IPS-18a (cell line): ENCODE results near the gene CD276.

Experiments used
- H3K27ac ChIP-seq: one replicate; pipeline ENCODE4 v1.5.1; 2013; ENCODE audit warnings: low read length
- H3K27me3 ChIP-seq: one replicate; pipeline ENCODE4 v1.6.1; 2013; ENCODE audit warnings: mild to moderate bottlenecking, low read length; ENCODE audit not compliant: control insufficient read depth, insufficient read depth
- H3K36me3 ChIP-seq: one replicate; pipeline ENCODE4 v1.6.1; 2013; ENCODE audit warnings: low read depth, low read length; ENCODE audit not compliant: control insufficient read depth
- H3K4me1 ChIP-seq: one replicate; pipeline ENCODE4 v1.6.1; 2013; ENCODE audit warnings: low read depth, low read length; ENCODE audit not compliant: control insufficient read depth
- H3K4me3 ChIP-seq: one replicate; pipeline ENCODE4 v1.5.1; 2013; ENCODE audit warnings: low read length
- H3K9ac ChIP-seq: one replicate; pipeline ENCODE4 v1.6.1; 2013; ENCODE audit warnings: mild to moderate bottlenecking, low read length, moderate library complexity
- H3K9me3 ChIP-seq: one replicate; pipeline ENCODE4 v1.6.1; 2013; ENCODE audit warnings: low read depth, low read length; ENCODE audit not compliant: control insufficient read depth

Gene CD276

DNA sequence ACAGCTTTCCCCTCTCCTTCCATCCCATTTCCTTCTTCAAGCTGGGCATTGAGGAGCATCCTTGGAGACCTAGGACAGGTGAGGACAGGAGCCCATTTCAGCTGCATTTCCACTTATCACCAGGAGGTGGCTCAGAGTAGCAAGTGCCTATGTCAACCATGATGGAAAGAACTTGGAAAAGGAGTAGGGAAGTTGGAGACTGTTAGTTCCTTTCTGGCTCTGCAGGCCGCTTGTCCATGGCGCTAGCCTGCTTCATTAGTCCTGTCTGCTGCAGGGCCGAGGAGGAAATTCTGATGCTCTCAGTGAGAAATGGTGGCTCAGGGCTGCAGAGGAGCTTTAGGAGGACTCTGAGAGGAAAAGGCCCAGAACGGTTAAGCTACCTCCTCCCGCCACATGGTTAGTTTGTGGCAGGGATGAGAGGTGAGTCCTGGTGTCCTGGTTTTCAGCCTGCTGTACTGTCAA, 7.0 kb upstream of the CD276 start:
- Histone ChIP-seq H3K4me3 (no peak overlapping the region), H3K36me3 (no peaks in the 10 kb centered on the region), H3K27me3 (no peaks in the 10 kb centered on the region), H3K9ac (no peak overlapping the region), H3K27ac (no peak overlapping the region), H3K4me1 (no peaks in the 10 kb centered on the region), H3K9me3 (no peaks in the 10 kb centered on the region)

DNA sequence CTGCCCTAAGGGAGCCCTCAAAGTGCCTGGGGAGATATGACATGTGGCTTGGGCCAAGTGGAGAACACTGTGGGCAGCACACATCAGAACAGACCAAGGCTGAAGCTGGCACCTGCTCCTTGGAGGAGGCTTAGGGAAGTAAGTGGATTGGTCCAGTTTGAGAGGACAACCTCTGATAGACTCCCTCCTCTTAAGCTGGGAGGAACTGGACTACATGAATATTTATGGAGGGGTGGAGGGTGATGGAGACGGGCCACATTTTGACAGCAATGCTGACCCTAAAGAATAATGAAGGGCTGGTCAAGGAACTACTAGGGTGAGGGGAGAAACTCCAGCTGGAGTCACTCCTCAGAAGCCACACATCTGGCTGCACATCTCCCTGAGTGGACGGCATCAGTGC, 6.5 kb upstream of the CD276 start:
- no peak overlapping the region for H3K9ac ChIP-seq
- H3K4me3 ChIP-seq, result no peak overlapping the region
- no peaks in the 10 kb centered on the region for H3K36me3 ChIP-seq
- no peaks in the 10 kb centered on the region for H3K4me1 ChIP-seq
- no peaks in the 10 kb centered on the region for H3K9me3 ChIP-seq
- H3K27ac ChIP-seq, result no peak overlapping the region
- H3K27me3 ChIP-seq, result no peaks in the 10 kb centered on the region

DNA sequence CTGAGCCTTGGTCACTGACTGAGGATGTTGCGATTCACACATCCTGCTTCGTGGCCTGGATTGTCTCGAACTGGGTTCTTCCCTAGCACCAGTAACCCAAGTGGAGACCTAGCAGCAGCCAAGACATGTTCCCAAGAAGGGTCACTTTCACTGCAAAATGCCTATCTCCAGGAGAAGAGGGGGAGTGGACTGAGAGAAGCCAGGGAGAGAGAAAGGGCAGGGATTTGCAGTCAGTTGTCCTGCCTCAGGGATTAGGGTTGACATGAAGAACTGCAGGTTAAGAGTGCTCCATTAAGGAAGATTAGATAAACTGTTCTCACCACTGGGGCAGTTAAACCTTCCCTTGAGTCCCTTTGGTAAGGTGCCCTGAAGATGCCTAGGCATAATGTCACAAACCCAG, 5.7 kb upstream of the CD276 start:
- Histone ChIP-seq H3K4me3 (no peak overlapping the region), H3K9me3 (no peaks in the 10 kb centered on the region), H3K36me3 (no peaks in the 10 kb centered on the region), H3K27ac (no peak overlapping the region), H3K27me3 (no peaks in the 10 kb centered on the region), H3K4me1 (no peaks in the 10 kb centered on the region), H3K9ac (no peak overlapping the region)

DNA sequence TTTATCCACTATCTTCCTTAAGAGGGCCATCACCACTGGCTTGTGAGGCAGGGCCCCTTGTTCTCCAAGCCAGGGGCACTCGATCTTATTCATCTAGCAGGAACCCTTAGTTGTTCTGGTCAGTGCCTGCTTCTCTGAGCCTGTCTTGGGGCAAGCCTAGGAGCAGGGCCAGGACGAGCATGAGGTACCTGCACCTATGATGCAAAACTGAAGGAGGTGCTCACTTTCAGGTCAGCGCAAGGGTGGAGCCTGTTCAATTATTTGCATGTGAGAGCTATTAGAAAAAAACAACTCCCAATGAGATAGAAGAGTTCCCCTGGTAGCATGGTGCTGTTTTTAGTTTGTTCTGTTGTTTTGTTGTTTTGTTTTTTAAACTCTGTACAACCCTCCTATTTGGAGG, 5.0 kb upstream of the CD276 start:
- Histone ChIP-seq H3K9ac (no peak overlapping the region), H3K27ac (no peak overlapping the region), H3K4me3 (no peak overlapping the region), H3K9me3 (no peaks in the 10 kb centered on the region), H3K27me3 (no peaks in the 10 kb centered on the region), H3K4me1 (no peaks in the 10 kb centered on the region), H3K36me3 (no peaks in the 10 kb centered on the region)

GRCh38 chr15:73679964-73680363, 4.2 kb upstream of the CD276 start:
- Histone ChIP-seq H3K9me3 (no peaks in the 10 kb centered on the region), H3K36me3 (no peaks in the 10 kb centered on the region), H3K27me3 (no peaks in the 10 kb centered on the region), H3K4me3 (no peak overlapping the region), H3K27ac (no peak overlapping the region), H3K4me1 (no peaks in the 10 kb centered on the region), H3K9ac (no peak overlapping the region)

DNA sequence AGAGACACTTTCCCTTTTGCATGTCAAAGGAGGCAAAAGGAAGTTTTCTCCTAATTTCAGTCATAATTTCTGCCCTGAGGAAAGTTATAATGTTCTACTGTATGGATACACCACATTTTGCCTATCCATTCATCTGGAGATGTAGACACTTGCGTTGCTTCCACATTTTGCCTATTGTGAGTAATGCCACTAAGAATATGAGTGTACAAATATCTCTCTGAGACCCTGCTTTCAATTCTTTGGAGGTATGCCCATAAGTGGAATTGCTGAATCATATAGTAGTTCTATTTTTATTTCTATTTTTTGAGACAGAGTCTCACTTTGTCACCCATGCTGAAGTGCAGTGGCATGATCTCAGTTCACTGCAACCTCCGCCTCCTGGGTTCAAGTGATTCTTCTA, 3.6 kb upstream of the CD276 start:
- H3K9me3 ChIP-seq, result no peaks in the 10 kb centered on the region
- no peaks in the 10 kb centered on the region for H3K36me3 ChIP-seq
- H3K4me1 ChIP-seq, result peaks cover 2% of the 10 kb centered on the region
- no peak overlapping the region for H3K27ac ChIP-seq
- H3K27me3 ChIP-seq, result no peaks in the 10 kb centered on the region
- H3K9ac ChIP-seq, result no peak overlapping the region
- H3K4me3 ChIP-seq, result no peak overlapping the region

DNA sequence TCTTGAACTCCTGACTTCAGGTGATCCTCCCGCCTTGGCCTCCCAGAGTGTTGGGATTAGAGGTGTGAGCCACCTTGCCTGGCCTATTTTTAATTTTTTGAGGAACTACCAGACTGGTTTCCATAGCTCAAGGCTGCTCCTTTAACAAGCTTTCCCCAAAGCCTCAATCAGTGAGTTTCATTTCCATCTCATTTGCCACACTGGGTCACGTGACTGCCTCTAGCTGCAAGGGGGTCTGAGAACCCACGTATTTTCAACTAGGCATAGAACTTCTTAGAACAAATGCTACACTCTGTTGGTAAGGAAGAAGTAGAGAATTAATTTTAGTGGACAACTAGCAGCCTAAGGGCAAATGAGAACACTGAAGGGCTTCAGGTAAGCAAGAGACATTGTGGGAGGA, 3.1 kb upstream of the CD276 start:
- Histone ChIP-seq H3K4me1 (peaks cover 7% of the 10 kb centered on the region), H3K4me3 (no peak overlapping the region), H3K9me3 (no peaks in the 10 kb centered on the region), H3K9ac (no peak overlapping the region), H3K27ac (no peak overlapping the region), H3K27me3 (no peaks in the 10 kb centered on the region), H3K36me3 (no peaks in the 10 kb centered on the region)

- Histone ChIP-seq H3K9ac (no peak overlapping the region), H3K4me3 (no peak overlapping the region), H3K27me3 (no peaks in the 10 kb centered on the region), H3K36me3 (no peaks in the 10 kb centered on the region), H3K27ac (no peak overlapping the region), H3K4me1 (peaks cover 11% of the 10 kb centered on the region), H3K9me3 (no peaks in the 10 kb centered on the region)
Observed at GRCh38 chr15:73681856-73682599, 2.2 kb upstream of the CD276 start.

DNA sequence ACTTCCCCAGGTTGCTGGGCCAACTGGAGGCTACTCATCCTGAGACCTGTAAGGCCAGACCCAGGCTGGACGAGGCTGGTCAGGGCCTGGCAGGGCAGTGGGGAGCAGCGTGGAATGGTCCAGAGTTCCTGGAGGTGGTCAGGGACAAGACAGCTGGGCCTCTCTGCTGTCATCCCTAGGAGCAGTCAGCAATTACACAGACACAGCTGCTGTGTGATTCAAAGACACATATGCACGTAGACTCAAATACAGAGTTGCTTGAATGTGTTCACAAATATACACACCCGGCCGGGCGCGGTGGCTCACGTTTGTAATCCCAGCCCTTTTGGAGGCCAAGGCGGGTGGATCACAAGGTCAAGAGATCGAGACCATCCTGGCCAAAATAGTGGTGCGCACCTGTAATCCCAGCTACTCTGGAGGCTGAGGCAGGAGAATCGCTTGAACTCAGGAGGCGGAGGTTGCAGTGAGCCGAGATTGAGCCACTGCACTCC, 1.5 kb upstream of the CD276 start:
- peaks cover 11% of the 10 kb centered on the region for H3K4me1 ChIP-seq

DNA sequence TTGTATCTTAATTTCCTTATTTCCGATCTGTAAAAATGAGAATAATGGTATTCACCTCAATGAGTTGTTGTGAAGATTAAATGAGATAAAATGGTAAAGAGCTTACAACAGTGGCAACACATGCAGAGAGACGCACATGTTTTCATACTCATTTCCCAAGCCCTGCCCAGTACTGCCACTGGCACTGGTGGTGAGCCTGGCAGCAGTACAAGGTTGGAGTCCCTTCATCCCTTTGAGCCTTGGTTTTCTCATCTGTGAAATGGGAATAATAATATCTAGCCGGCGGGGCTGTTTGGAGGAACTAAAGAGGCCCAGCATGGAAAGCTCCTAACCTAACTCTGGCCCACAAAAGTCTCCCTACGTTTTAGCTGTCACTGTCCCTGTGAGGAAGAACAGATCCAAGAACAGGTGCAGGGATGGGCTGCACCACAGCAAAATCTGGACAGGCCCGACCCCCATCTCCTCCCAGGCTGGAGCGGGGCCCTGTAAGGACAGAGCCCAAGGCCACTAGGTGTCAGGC, 866 bp upstream of the CD276 start:
- Histone ChIP-seq H3K4me1 (peaks cover 11% of the 10 kb centered on the region), H3K9ac (peak overlapping the region; percentile 53)

More for the DNA sequence above, 1.5 kb upstream of the CD276 start:
- Histone ChIP-seq H3K4me3 (no peak overlapping the region), H3K9ac (no peak overlapping the region), H3K27ac (no peak overlapping the region), H3K36me3 (no peaks in the 10 kb centered on the region), H3K9me3 (no peaks in the 10 kb centered on the region), H3K27me3 (no peaks in the 10 kb centered on the region)

GRCh38 chr15:73684581-73685455, 635 bp downstream of the CD276 start:
- Histone ChIP-seq H3K27ac (no peak overlapping the region), H3K27me3 (no peaks in the 10 kb centered on the region), H3K4me1 (peaks cover 11% of the 10 kb centered on the region), H3K9ac (peak overlapping the region; percentile 76), H3K4me3 (peak overlapping the region; percentile 80), H3K36me3 (no peaks in the 10 kb centered on the region), H3K9me3 (no peaks in the 10 kb centered on the region)

More for the DNA sequence above, 866 bp upstream of the CD276 start:
- Histone ChIP-seq H3K9me3 (no peaks in the 10 kb centered on the region), H3K4me3 (peak overlapping the region; percentile 80), H3K27me3 (no peaks in the 10 kb centered on the region), H3K27ac (no peak overlapping the region), H3K36me3 (no peaks in the 10 kb centered on the region)
